Measurements from ENCODE around the gene EXOC6B. TPM values are rescaled to one million over a fixed set of nuclear protein-coding genes. Genes with fewer than 3 reads are reported as not detected.

The EXOC6B gene
- total RNA-seq, 1 donor from 2014 or later, result 33.0 TPM

DNA sequence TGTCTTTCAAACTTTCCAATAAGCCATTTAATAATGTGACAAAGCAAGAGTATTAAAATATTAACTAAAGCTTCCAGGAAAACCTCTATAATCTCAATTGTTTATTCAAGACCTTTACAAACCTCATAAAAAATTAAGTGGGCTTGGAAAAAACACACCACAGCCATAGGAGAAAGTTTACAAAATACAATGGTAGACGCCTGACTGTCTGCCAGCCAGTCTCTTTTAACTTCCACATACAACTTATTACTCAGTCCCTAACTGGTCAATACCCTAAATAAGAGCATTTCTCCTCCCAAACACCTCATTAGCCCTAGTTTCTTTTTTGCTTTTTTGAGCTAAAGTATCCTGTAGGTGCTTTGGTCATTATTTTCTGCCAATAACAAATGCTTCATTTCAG is 430.7 kb downstream of the EXOC6B start:
- no peak for DNase-seq
- Histone ChIP-seq H3K27me3 (ENCODE audit: low read depth) (no peaks in the 10 kb centered on the region), H3K4me1 (no peaks in the 10 kb centered on the region), H3K9me3 (peaks cover 10% of the 10 kb centered on the region), H3K27ac (no peak overlapping the region), H3K36me3 (no peaks in the 10 kb centered on the region), H3K4me3 (no peak overlapping the region)
- TF ChIP-seq, protein P1, sequence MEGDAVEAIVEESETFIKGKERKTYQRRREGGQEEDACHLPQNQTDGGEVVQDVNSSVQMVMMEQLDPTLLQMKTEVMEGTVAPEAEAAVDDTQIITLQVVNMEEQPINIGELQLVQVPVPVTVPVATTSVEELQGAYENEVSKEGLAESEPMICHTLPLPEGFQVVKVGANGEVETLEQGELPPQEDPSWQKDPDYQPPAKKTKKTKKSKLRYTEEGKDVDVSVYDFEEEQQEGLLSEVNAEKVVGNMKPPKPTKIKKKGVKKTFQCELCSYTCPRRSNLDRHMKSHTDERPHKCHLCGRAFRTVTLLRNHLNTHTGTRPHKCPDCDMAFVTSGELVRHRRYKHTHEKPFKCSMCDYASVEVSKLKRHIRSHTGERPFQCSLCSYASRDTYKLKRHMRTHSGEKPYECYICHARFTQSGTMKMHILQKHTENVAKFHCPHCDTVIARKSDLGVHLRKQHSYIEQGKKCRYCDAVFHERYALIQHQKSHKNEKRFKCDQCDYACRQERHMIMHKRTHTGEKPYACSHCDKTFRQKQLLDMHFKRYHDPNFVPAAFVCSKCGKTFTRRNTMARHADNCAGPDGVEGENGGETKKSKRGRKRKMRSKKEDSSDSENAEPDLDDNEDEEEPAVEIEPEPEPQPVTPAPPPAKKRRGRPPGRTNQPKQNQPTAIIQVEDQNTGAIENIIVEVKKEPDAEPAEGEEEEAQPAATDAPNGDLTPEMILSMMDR (IDR thresholded peaks at IDR 0.05), result no peak
- ATAC-seq, result no peak
- intact Hi-C loops (cut with DNase I), result no loop called here

DNA sequence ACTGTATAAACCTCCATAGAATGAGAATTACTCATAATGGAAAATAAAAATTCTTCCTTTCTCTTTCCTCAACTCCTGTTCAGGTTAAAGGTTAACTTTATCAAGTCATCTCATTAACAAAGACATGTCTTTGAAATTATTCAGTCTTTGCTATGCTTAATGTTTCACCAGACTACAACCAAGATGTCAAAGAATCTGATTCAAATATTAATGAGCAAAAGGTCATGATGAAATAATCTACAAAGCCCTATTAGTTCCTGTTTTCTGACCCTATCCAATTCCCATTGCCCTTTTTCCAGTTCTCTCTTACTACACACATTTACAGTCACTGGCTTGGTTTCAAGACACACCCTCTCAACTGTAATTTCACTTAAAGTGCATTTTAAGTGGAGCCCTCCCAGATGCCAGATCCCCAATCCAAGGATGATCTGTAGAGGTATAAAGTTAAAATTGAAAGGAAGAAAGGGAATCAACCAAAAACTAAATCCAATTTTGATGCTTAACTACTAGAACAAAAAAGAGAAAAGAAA is 431.2 kb downstream of the EXOC6B start:
- H3K9me3 ChIP-seq, result peaks cover 5% of the 10 kb centered on the region
- no peak overlapping the region for H3K4me3 ChIP-seq
- ATAC-seq, result no peak
- TF ChIP-seq, protein P1 (IDR thresholded peaks at IDR 0.05), result no peak
- no peaks in the 10 kb centered on the region for H3K27me3 ChIP-seq (ENCODE audit: low read depth)
- no peak overlapping the region for H3K27ac ChIP-seq
- H3K36me3 ChIP-seq, result no peaks in the 10 kb centered on the region
- H3K4me1 ChIP-seq, result no peaks in the 10 kb centered on the region
- intact Hi-C loops (cut with DNase I), result no loop called here
- no peak for DNase-seq

DNA sequence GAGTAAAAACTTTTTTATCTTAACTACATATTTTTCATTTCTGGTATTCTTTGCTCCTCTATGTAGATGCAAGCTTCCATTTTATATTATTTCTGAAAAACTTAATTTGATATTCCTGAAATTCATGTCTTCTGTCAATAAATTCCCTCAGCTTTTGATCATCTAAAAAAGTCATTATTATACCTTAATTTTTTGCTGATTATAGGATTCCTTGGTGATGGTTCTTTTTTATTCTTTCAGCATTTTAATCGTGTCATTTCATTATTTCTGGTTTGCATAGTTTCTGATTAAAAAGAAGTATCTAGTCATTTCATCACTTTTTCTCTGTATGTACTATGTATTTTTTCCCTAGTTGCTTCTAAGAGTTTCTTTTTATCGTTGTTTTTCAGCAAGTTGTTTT is 436.4 kb downstream of the EXOC6B start:
- intact Hi-C loops (cut with DNase I), result no loop called here
- H3K27me3 ChIP-seq (ENCODE audit: low read depth), result no peaks in the 10 kb centered on the region
- H3K4me3 ChIP-seq, result no peak overlapping the region
- H3K36me3 ChIP-seq, result no peaks in the 10 kb centered on the region
- H3K27ac ChIP-seq, result no peak overlapping the region
- H3K4me1 ChIP-seq, result no peaks in the 10 kb centered on the region
- ATAC-seq (no peak), DNase-seq (no peak)
- H3K9me3 ChIP-seq, result peaks cover 8% of the 10 kb centered on the region
- TF ChIP-seq, protein P1 (IDR thresholded peaks at IDR 0.05), result no peak

DNA sequence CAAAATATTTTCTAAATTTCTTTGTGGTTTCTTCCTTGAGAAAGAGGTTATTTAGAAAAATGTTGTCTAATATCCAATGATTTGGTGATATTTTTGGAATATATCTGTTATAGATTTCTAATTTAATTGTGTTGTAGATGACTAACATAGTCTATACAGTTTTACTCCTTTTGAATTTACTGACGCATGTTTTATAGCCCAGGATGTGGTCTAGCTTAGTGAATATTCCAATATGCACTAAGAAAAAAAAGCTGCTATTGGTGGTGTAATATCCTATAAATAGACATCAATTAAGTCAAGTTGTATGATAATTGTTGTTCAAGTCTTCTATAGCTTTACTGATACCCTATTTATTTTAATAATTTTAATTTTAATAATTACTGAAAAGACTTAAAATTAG is 437.6 kb downstream of the EXOC6B start:
- intact Hi-C loops (cut with DNase I), result no loop called here
- Histone ChIP-seq H3K9me3 (peaks cover 8% of the 10 kb centered on the region), H3K36me3 (no peaks in the 10 kb centered on the region), H3K4me1 (no peaks in the 10 kb centered on the region), H3K27me3 (ENCODE audit: low read depth) (no peaks in the 10 kb centered on the region), H3K4me3 (no peak overlapping the region), H3K27ac (no peak overlapping the region)
- DNase-seq, result no peak
- ATAC-seq, result no peak
- TF ChIP-seq, protein P1 (IDR thresholded peaks at IDR 0.05), result no peak

DNA sequence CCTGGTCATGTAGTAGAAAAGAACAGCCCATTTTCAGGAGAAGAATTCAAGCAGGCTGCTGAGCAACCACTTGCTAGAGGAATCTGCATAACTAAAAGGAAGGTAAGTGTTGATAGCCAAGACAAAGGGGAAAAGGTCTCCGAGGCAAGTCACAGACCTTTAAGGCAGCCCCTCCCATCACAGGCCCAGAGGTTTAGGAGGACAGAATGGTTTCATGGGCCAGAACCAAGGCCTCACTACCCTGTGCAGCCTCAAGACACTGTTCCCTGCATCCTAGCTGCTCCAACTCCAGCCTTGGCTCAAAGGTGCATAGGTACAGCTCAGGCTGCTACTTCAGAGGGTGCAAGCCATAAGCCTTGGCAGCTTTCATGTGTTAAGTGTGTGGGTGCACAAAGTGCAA is 439.5 kb downstream of the EXOC6B start:
- no peak for DNase-seq

More for the DNA sequence above, 439.5 kb downstream of the EXOC6B start:
- intact Hi-C loops (cut with DNase I), result no loop called here
- no peak for ATAC-seq
- no peaks in the 10 kb centered on the region for H3K4me1 ChIP-seq
- TF ChIP-seq, protein P1 (IDR thresholded peaks at IDR 0.05), result no peak
- no peaks in the 10 kb centered on the region for H3K27me3 ChIP-seq (ENCODE audit: low read depth)
- no peak overlapping the region for H3K27ac ChIP-seq
- peaks cover 8% of the 10 kb centered on the region for H3K9me3 ChIP-seq
- H3K36me3 ChIP-seq, result no peaks in the 10 kb centered on the region
- H3K4me3 ChIP-seq, result no peak overlapping the region

Measured in lower lobe of right lung (tissue), 2 donors.